PC-9 (cell line): ENCODE results near the gene PLD2. TPM values are rescaled to one million over a fixed set of nuclear protein-coding genes. Genes with fewer than 3 reads are reported as not detected.

ENCODE experiments used
- BruUV-seq: library from RNA; stranded (reverse); fragments of 400-500 nt; replicated peaks from 2 replicates; lab custom pipeline; 2021; lab: Mats Ljungman, UMichigan
- CTCF ChIA-PET: fragments of 300-600 bp; sonication (Branson Sonifier 250); formaldehyde crosslinking; loops from one replicate; lab custom pipeline; 2022; ENCODE audit warnings: antibody characterized with exemption; lab: Charles Lee
- POLR2A ChIA-PET: fragments of 300-600 bp; sonication (Branson Sonifier 250); formaldehyde crosslinking; loops from one replicate; lab custom pipeline; 2022; ENCODE audit warnings: antibody characterized with exemption; ENCODE audit not compliant: unreplicated experiment; lab: Charles Lee
- DNase-seq, 2 experiments: peaks; one replicate each; pipeline versions ENCODE4 v3.0.0 to v3.0.0-alpha.2; 2015 to 2022; ENCODE audit warnings: mixed read lengths in 1 of 2
- H2AFZ ChIP-seq: fragments of 200-600 bp; sonication (generic); 2 replicates; pipeline ENCODE4 v1.8.1; 2017; ENCODE audit warnings: antibody characterized with exemption
- H3F3A ChIP-seq: fragments of 200-600 bp; sonication (generic); 2 replicates; pipeline ENCODE4 v1.8.1; 2017; ENCODE audit warnings: antibody characterized with exemption, mild to moderate bottlenecking, low read depth; ENCODE audit not compliant: insufficient read depth
- H3K27ac ChIP-seq: fragments of 200-600 bp; sonication (generic); 2 replicates; pipeline ENCODE4 v1.6.1; 2016; ENCODE audit warnings: mixed run types
- H3K27me3 ChIP-seq: fragments of 200-600 bp; sonication (generic); 2 replicates; pipeline ENCODE4 v1.6.1; 2016; ENCODE audit warnings: low read depth, mixed run types; ENCODE audit not compliant: insufficient read depth
- H3K36me3 ChIP-seq: fragments of 200-600 bp; sonication (generic); 2 replicates; pipeline ENCODE4 v1.6.1; 2016; ENCODE audit warnings: low read depth, mixed run types
- H3K4me1 ChIP-seq: fragments of 200-600 bp; sonication (generic); replicated peaks from 2 replicates; pipeline ENCODE4 v1.6.1; 2016; ENCODE audit warnings: mixed run types; ENCODE audit not compliant: insufficient read depth
- H3K4me2 ChIP-seq: fragments of 200-600 bp; sonication (generic); 2 replicates; pipeline ENCODE4 v1.6.1; 2017; ENCODE audit warnings: mixed run types
- H3K4me3 ChIP-seq: fragments of 200-600 bp; sonication (generic); 2 replicates; pipeline ENCODE4 v1.6.1; 2016; ENCODE audit warnings: mixed run types
- H3K79me2 ChIP-seq: fragments of 200-600 bp; sonication (generic); 2 replicates; pipeline ENCODE4 v1.6.1; 2017; ENCODE audit warnings: low read depth, mixed run types
- H3K9me2 ChIP-seq: fragments of 200-600 bp; sonication (generic); 2 replicates; pipeline ENCODE4 v1.8.1; 2017; ENCODE audit warnings: mild to moderate bottlenecking; ENCODE audit not compliant: insufficient read depth
- H3K9me3 ChIP-seq: fragments of 200-600 bp; sonication (generic); 2 replicates; pipeline ENCODE4 v1.8.1; 2016; ENCODE audit warnings: low read depth; ENCODE audit not compliant: insufficient read depth
- H4K20me1 ChIP-seq: fragments of 200-600 bp; sonication (generic); 2 replicates; pipeline ENCODE4 v1.8.1; 2017; ENCODE audit not compliant: insufficient read depth
- EZH2 ChIP-seq: fragments of 200-600 bp; sonication (generic); IDR thresholded peaks from 2 replicates; pipeline ENCODE4 v1.8.0; 2017; ENCODE audit warnings: antibody characterized with exemption, low read depth
- intact Hi-C: fragments of 100-400 bp; cut with micrococcal nuclease; formaldehyde crosslinking; loops from one replicate; pipeline ENCODE4 v1.10.0; 2022; ENCODE audit not compliant: unreplicated experiment
- total RNA-seq: library from RNA; stranded (reverse); gene quantifications from 2 replicates; pipeline ENCODE4 v1.2.3, GENCODE V29; 2021
- TF ChIP-seq, protein P1 (sequence below): fragments of 200-600 bp; sonication (generic); conservative IDR thresholded peaks from 2 replicates; pipeline ENCODE4 v1.6.1; 2017; ENCODE audit warnings: mixed run types, antibody characterized with exemption, mild to moderate bottlenecking, moderate library complexity

The PLD2 gene
- total RNA-seq, 1 experiment from 2014 or later = 95.5 TPM

GRCh38 chr17:4815043-4815675, 8.2 kb downstream of the PLD2 start:
- H3K9me2 ChIP-seq = no peaks in the 10 kb centered on the region
- peaks cover 19% of the 10 kb centered on the region for H3K4me1 ChIP-seq
- peaks cover 3% of the 10 kb centered on the region; the same call in 1 of the 2 replicates for H3K36me3 ChIP-seq
- TF ChIP-seq, protein P1, sequence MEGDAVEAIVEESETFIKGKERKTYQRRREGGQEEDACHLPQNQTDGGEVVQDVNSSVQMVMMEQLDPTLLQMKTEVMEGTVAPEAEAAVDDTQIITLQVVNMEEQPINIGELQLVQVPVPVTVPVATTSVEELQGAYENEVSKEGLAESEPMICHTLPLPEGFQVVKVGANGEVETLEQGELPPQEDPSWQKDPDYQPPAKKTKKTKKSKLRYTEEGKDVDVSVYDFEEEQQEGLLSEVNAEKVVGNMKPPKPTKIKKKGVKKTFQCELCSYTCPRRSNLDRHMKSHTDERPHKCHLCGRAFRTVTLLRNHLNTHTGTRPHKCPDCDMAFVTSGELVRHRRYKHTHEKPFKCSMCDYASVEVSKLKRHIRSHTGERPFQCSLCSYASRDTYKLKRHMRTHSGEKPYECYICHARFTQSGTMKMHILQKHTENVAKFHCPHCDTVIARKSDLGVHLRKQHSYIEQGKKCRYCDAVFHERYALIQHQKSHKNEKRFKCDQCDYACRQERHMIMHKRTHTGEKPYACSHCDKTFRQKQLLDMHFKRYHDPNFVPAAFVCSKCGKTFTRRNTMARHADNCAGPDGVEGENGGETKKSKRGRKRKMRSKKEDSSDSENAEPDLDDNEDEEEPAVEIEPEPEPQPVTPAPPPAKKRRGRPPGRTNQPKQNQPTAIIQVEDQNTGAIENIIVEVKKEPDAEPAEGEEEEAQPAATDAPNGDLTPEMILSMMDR = peak; percentile 52; the same call in 1 of the 2 replicates
- TF ChIP-seq EZH2 = no peak
- H3K9me3 ChIP-seq = no peaks in the 10 kb centered on the region
- peaks cover 19% of the 10 kb centered on the region for H3F3A ChIP-seq
- H3K27me3 ChIP-seq = no peaks in the 10 kb centered on the region
- H3K27ac ChIP-seq = no peak overlapping the region
- intact Hi-C loops = no loop called here
- ChIA-PET CTCF (no interaction called here), POLR2A (no interaction called here)
- H3K79me2 ChIP-seq = no peaks in the 10 kb centered on the region
- no peaks in the 10 kb centered on the region for H4K20me1 ChIP-seq
- no peak overlapping the region for H3K4me2 ChIP-seq
- H2AFZ ChIP-seq = no peak overlapping the region
- no TSS peak for BruUV-seq
- DNase-seq = no peak
- H3K4me3 ChIP-seq = no peak overlapping the region

DNA sequence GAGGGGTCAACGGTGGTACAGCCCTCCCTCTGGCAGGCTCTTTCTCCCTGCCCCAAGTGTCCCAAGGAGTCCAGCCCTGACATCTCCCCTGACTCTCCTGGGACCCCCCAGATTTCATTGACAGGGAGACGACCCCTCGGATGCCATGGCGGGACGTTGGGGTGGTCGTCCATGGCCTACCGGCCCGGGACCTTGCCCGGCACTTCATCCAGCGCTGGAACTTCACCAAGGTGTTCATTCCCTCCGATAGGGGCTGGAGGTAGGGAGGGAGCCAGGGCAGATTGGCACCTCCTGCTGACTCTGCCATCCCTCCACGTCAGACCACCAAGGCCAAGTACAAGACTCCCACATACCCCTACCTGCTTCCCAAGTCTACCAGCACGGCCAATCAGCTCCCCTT, 9.9 kb downstream of the PLD2 start:
- DNase-seq = no peak
- H3F3A ChIP-seq = peaks cover 2% of the 10 kb centered on the region; the same call in 1 of the 2 replicates
- H3K9me2 ChIP-seq = no peaks in the 10 kb centered on the region
- TF ChIP-seq, protein P1 = no peak
- TF ChIP-seq EZH2 = no peak
- H3K9me3 ChIP-seq = no peaks in the 10 kb centered on the region
- H3K79me2 ChIP-seq = no peaks in the 10 kb centered on the region
- H3K4me3 ChIP-seq = no peak overlapping the region
- CTCF ChIA-PET = no interaction called here
- intact Hi-C loops = no loop called here
- H2AFZ ChIP-seq = no peak overlapping the region
- no TSS peak for BruUV-seq
- no peaks in the 10 kb centered on the region for H4K20me1 ChIP-seq
- no peaks in the 10 kb centered on the region; the same call in 1 of the 2 replicates for H3K36me3 ChIP-seq
- POLR2A ChIA-PET = no interaction called here
- H3K4me1 ChIP-seq = peaks cover 3% of the 10 kb centered on the region
- H3K4me2 ChIP-seq = no peak overlapping the region
- H3K27ac ChIP-seq = no peak overlapping the region
- no peaks in the 10 kb centered on the region for H3K27me3 ChIP-seq

GRCh38 chr17:4818276-4818675, 11.3 kb downstream of the PLD2 start:
- no TSS peak for BruUV-seq
- ChIA-PET POLR2A (no interaction called here), CTCF (no interaction called here)
- H3K4me2 ChIP-seq = no peak overlapping the region
- H3F3A ChIP-seq = no peaks in the 10 kb centered on the region
- no peak overlapping the region for H2AFZ ChIP-seq
- H3K27ac ChIP-seq = no peak overlapping the region
- H3K4me3 ChIP-seq = no peak overlapping the region
- H3K79me2 ChIP-seq = no peaks in the 10 kb centered on the region
- no peak for TF ChIP-seq EZH2
- TF ChIP-seq, protein P1 = no peak
- H3K4me1 ChIP-seq = no peaks in the 10 kb centered on the region
- no peaks in the 10 kb centered on the region for H3K27me3 ChIP-seq
- H3K9me3 ChIP-seq = no peaks in the 10 kb centered on the region
- no peaks in the 10 kb centered on the region for H3K9me2 ChIP-seq
- intact Hi-C loops = no loop called here
- DNase-seq = no peak
- no peaks in the 10 kb centered on the region; the same call in 1 of the 2 replicates for H3K36me3 ChIP-seq
- H4K20me1 ChIP-seq = no peaks in the 10 kb centered on the region
